NCI-H1092 treated with DMSO at 0.1 percent for 48 hours (cell line): ENCODE data around the gene TRIO.

Source experiments
- DNase-seq: peaks from one replicate; lab custom pipeline; 2025; lab: John Stamatoyannopoulos, UW

TRIO gene

DNA sequence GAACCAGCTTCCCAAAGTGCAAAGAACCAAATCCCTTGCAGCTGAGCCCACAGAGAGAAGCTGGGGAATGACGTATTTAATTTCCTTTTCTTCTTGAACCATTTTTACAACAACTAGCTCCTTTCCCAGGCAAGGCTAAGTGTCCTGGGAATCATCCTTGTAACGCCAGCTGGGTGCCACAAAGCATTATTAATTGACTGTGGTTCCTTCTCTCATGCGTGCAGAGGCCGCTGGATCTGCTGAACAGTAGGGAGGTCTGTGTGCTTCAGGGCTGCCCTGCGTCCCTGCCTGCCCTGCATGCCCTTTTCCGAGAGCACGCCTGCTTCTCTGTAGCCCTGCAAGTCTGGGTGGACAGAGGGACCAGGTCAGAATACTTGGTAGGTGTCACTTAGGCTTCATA lies 314.3 kb downstream of the TRIO start:
- peak; percentile 8 for DNase-seq

DNA sequence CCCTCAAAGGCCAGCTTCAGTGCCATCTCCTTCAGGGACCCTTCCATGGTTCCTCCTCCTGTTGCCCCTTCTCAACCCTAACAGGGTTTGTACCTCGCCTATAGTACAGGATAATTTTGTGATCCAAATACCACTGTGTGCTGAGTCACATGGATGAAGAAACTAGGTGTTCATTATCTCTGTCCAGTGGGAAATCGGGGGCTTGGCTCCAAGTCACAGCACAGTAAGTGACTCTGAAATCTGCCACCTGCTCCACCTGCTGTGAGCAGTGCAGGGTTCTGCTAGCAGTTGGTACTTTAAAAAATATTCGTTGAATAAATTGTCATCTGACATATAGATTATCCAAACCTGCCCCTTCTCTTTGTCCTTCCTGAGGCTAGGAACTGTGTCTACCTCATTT lies 315.3 kb downstream of the TRIO start:
- DNase-seq: no peak

DNA sequence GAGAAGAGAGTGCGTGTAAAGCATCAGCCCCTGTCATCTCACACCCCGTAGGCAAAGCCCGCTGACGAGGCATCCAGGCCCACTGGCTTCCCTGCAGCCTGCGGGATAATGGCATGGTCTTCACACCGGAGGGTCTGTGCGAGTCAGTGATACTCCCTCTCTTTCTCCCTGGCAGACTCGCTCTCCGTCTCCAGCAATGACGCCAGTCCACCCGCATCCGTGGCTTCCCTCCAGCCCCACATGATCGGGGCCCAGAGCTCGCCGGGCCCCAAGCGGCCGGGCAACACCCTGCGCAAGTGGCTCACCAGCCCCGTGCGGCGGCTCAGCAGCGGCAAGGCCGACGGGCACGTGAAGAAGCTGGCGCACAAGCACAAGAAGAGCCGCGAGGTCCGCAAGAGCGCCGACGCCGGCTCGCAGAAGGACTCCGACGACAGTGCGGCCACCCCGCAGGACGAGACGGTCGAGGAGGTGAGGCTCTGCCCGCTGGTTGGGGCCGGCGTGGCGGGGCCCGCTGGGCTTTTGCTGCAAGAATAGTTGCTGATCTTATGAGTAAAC lies 317.8 kb downstream of the TRIO start:
- DNase-seq: no peak

DNA sequence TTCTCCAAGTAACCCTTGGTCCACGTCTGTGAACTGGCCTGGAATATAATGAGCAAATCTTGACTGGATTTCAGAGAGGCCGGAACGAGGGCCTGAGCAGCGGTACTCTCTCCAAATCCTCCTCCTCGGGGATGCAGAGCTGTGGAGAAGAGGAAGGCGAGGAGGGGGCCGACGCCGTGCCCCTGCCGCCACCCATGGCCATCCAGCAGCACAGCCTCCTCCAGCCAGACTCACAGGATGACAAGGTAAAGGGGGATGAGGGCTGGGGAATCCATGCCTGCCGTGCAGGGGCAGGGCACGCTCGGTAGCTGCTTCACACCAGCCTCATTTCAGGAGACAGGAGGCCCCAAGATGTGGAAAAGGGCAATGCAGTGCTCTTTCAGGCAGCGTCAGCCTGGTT lies 319.5 kb downstream of the TRIO start:
- no peak for DNase-seq

DNA sequence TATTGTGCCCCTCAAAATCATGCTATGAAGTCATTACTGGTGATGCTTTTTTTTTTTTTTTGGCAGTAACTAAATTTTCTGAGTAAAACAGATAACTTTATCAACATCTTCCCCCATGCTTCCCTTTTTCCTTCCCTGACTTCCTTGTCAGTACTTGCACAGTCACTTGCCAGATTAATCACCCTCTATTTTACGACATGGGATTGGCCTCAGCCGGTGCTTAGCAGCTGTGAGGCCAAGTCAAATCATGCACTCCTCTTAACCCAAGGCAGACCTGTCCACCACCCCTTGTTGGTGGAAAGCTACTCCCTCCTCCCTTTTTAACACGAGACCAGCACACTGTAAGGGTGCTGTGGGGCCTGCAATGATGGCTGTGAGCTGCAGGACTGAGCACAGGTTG lies 320.5 kb downstream of the TRIO start:
- no peak for DNase-seq

DNA sequence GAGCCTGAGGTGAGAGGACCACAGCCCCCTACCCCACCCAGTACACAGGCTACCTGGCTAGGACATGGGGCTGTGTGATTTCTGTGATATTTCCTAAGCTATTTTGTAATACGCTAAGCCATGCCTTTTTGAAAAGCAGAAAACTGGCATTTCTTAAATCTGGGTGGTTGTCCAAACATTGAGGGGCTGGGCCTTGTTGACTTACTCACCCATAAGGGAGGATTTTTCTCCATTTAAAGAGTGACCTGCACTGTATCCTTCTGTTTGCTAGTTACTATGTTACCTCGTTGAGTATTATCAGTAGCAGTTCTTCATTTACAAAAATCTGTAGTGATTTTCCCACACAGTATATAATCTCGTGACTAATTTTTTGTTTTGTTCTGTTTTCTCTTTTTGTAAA lies 321.0 kb downstream of the TRIO start:
- no peak for DNase-seq

DNA sequence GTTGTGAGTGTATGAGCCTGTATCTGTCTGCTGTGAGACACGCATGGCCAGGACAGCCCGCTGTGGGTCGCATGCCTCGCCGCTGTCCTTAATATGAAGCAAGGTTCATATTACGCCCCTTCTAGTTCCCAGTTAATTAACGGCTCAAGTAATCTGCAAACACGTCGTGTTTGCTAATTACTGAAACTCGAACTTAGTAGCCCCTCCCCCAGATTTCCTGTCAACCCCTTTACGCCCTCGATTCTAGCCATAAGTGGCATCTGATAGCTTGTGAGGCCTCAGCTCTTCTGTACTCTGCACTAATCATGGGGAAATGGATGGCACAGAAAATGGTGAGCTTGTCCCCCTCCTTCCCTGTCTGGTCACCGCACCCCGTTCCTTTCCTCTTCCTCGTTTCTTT lies 321.5 kb downstream of the TRIO start:
- peak; percentile 75 for DNase-seq

DNA sequence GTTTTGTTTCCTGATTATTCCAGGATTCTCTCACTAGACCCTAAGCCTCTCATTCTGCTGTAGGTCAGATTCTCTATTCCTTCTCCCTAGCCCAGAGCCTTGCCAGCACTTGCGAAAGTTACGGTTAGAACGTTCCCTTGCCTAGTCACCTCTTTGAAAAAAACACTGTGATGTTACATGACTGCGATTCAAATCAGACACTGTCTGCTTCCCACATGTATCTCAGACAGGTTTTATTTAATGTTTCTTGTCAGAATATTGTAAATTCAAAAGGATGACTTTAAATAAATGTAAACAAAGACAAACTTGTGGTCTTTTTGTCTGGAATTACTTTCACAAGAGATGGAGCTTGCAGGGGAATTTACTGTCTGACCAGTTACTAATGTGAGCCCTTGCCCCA lies 322.0 kb downstream of the TRIO start:
- DNase-seq: no peak

DNA sequence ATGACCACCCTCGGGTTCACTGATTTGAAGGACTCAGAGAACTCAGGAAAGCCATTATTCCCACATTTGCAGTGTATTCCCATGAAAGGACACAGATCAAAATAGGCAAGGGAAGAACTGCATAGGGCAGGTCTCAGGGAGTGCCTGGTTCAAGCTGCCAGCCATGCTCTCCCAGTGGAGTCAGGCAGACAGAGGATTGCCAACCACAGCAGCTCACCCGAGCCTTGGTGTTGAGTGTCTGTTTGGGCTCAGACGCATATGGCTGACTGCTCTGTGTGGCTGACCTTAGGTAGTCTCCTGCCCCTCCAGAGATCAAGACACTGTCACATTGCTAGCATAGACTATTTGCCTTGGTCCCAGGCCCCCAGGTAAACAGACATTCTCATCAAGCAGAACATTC lies 322.6 kb downstream of the TRIO start:
- DNase-seq: no peak

DNA sequence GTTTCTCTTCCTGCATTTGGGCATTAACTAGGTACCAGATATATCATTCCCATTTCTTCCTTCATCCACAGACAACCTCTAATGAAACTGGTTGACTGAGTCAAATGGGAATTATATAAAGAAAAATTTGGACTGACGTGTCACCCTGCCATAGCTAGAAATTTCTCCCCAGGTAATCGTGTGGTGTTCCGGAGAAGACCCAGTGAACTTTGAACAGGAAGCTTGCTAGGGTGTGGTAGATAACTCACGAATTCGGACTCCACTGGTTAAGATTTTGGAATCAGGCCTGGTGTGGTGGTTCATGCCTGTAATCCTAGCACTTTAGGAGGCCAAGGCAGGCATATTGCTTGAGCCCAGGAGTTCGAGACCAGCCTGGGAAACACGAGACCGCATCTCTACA lies 324.1 kb downstream of the TRIO start:
- DNase-seq: no peak

DNA sequence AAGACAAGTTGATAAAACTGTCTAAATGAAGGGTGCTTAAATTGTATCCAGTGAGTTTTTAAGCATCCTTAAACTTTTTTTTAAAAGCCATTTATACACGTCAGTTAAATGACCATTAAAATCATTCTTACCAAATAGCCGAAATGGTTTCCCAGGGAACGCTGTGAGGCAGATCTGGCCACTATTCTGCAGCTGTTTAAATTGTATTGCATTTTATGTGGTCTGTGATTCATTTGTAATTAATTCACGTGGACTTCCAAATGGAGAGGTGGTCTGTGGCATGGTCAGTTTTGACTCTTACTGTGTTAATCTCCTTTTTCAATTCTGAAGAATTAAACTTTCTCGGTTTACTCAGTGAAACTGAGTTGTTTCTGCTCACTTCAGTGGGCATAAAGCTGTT lies 324.7 kb downstream of the TRIO start:
- no peak for DNase-seq

DNA sequence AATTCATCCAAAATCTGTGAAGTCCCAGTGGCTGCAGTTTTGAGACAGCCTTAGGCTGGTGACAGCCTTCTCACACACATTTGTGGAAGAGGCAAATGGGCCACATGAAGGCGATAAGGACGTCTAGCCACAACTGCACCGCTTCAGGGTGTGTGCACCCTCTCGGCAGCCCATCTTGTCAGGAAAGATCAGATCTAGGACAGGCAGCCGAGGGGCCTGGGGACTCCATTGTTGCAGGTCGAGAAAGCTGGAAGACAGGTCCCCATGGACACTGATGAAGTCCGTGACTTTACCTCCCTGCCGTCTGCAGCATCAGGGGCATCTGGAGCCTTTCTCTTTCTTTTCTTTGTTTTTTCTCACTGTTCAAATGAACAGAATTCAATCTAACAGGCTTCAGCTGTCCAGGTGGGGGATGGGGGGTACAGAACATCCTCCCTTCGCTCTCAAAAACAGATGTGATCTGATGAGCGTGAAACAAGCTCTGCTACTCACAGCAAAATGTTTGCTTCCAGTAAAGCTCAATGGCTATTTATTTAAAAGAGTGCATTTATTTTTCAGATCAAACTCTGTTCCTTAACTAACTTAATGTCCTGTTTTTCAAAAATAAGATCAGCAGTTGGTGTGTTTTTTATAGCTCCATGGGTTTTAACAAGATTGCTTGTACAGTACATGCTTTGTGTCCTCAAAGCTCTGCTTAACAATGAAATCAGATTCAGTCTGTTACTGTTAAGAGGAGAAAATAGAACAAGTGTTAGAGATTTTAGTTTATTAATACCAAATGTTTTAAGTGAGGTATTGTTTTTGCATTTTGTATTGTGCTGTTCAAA lies 326.6 kb downstream of the TRIO start:
- DNase-seq: no peak

DNA sequence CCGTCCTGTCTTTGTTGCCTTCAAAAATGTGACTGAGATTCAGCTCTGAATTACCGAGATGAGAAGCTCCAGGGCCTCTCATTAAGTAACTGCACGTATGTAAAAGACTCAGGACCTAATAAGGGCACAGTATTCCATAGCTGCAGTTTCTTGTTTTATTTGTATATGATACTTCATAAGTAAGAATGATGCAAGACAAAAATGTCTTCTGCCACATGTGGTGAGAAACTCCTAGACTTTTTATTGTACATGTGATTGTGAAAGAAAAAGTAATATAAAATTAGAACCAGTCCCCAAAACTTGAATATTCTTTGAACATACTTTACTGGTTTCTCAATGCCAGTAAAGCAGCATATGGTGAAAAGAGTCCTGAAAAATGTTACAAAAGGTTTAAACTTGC lies 328.4 kb downstream of the TRIO start:
- DNase-seq: no peak

DNA sequence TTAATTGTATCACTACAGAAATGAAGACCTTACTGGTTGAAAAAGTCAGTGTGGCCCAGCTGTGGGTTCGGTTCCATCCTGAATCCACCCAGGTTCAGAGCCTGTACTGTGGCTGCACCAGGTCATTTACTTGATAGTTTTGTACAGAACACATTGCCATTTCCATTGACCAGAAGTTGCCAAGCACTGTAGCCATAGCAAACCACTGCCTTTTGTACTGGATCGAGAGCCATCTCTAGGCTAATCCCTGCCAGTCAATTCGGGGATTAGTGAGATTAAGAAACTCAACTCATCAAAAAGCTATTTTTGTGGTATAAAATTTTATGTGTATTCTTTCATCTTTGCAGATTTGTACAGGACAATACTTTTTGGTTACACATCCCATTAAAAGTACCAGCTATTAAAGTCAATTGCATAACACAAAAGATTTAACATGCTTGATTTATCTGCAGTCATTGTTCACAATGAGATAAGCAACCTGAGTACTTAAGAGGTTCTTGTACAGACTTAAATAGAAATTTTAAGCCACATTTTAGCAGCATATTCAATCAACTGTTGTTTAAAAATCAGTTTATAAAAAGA lies 329.9 kb downstream of the TRIO start:
- no peak for DNase-seq

DNA sequence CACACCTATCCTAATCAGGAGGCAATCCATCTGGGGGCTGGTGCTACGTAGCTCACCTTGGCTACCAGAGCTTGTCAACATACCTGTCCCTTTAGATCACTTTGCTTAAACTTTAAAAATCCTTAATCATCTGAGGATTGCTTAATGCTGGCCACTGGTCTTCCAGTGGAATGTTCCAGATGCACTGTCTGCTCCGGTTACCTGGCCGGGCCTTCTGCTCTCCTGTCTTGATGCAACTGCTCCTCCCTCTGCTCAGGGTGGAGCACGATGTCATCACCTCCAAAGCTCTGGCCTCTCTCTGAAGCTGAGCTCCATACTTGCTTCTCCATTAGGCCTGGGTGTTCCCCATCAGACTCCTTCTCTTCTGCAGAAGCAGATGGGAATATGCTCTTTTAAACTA lies 331.9 kb downstream of the TRIO start:
- DNase-seq: no peak

DNA sequence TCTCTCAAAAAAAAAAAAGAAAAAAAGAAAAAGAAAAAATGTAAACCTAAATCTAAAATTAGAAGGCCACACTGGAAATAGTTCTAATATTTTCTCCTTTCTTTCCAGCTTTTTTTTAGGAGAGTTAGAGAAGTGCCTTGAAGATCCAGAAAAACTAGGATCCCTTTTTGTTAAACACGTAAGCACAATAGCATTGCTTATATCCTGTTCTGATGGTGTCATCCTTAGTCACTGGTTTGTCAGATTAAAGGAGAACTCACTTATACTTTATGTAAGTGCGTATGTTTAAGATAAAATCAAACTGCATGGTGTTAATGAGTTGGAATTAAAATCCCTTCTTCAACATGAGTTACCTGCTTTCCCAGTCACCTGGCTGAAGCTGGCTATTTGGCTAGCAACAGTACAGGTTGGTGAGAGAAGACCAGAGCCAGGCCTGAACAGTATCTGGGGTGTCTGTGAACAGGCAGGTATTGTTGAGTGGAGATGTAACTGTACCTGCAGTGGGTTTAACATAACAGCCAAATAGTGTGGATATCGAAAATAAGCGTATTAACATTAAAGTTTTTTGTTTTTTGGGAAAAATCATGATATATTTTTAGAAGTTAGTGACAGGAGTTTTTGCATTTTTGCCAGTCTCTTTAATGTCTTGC lies 333.8 kb downstream of the TRIO start:
- DNase-seq: no peak

DNA sequence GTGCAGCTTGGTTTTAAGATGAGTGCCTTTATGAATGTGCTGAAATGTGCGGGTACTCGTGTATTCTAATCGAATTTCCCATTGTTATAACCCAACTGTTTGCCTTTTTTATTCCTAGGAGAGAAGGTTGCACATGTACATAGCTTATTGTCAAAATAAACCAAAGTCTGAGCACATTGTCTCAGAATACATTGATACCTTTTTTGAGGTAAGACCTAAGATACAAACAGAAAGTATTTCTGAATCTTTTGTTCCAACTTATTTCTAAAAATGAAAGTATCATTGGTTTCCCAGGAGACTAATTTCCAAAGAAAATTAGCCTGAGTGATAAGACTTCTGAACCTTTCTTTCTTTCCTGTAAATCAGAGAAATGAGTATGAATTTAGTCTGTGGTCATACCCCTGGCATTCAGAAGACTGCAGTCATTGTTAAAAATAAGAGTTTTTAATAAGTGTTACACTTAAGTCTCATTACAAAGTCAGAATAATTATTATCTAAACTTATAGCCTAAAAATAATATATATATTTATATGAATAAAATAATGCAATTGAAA lies 336.1 kb downstream of the TRIO start:
- no peak for DNase-seq

DNA sequence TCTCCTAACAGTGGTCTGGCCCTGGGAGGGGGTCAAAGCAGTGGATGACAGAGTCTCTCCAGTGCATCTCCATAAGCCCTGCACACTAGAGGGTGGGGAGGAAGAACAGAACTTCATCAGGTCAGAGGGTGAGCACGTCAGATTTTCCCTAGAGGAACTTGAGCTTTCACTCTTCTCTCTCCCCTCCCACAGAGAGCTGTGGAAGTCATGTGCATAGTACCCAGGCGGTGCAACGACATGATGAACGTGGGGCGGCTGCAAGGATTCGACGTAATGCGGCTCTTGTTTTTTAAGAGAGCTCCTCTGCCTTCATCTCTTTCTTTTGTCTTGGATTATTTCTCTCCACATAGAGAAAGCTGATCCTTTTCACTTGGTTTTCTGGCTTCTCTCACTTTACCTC lies 338.2 kb downstream of the TRIO start:
- no peak for DNase-seq

DNA sequence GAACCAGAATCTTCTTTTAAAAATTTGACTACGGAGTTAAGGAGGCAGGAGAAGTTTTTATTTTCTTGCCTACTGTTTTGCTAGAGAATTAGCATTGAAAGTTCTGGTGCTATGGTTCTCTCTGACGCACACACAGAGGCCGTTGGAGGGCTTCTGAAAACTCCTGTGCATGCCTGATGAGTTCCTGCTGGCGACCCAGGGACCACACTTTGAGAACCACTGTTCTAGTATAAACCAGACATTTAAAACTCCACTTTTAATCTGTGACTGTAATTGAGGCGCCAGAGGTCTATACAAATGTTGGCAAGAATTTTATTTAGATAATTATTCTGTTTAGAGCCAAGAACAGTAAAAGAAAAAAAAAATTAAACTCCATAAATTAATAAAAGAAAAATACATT lies 338.9 kb downstream of the TRIO start:
- no peak for DNase-seq

DNA sequence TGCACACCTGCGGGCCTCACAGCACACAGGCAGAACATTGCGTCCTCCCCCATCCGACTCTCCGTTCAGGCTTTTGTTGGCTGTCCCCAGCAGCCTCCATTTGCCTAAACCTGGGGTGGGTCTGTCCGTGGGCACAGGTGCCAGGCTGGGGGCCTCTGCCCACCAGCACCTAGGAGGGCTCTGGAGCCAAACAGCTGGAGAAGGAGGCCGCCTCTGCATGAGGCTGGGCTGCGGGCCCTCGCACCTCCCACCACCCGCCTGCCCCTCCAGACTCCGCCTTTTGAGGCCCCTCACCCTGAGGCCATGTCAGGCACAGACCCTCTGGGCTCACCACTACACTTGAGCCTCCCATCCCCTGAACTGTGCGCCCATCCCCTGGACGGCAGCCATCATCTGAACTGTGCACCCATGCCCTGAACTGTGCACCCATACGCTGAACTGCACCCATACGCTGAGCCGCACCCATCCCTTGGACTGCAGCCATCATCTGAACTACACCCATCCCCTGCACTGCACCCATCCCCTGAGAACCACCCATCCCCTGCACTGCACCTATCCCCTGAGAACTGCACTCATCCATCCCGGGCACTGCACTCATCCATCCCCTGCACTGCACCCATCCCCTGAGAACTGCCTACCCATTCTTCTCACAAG lies 340.5 kb downstream of the TRIO start:
- DNase-seq: no peak

DNA sequence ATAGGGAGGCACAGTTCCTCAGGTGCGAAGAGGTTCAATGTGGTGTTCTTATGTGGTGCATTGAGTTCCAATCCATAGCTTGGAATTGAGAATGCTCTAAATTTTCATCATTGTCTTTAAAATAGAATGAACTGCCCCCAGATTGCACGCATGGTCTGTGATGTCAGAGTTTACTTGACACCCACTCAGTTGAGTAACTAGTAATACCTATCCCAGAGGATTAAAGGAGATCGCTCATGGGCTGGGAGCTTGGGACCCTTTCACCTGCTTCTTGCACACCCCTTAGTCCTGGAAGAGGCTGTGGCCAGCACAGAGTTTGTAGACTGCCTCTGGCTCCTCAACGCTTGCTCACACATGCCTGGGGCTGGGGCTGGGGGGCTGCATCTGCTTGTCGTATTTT lies 343.3 kb downstream of the TRIO start:
- no peak for DNase-seq
